Panc1 (cell line): ENCODE results near the gene RIT2. TPM values are rescaled to one million over a fixed set of nuclear protein-coding genes. Genes with fewer than 3 reads are reported as not detected.

Experiments
- ATAC-seq: fragments of 200-7000 bp; cut with Tn5 transposase; 2 replicates; pipeline ENCODE4 v1.9.1; 2020; ENCODE audit warnings: mild to moderate bottlenecking, moderate library complexity
- BruUV-seq: library from RNA; stranded (reverse); fragments of 400-500 nt; replicated peaks from 2 replicates; lab custom pipeline; 2021; lab: Mats Ljungman, UMichigan
- CTCF ChIA-PET: fragments of 300-600 bp; sonication (Branson Sonifier 250); formaldehyde crosslinking; loops from one replicate; lab custom pipeline; 2022; ENCODE audit warnings: antibody characterized with exemption; lab: Charles Lee
- POLR2A ChIA-PET: fragments of 300-600 bp; sonication (Branson Sonifier 250); formaldehyde crosslinking; loops from one replicate; lab custom pipeline; 2022; ENCODE audit warnings: antibody characterized with exemption; lab: Charles Lee
- DNase-seq: peaks from one replicate; pipeline ENCODE4 v3.0.0-alpha.2; 2010; ENCODE audit warnings: low read depth, low spot score
- H3K27ac ChIP-seq: 2 replicates; pipeline ENCODE4 v1.5.1; 2011; ENCODE audit warnings: mild to moderate bottlenecking, low read length, inconsistent platforms
- H3K27me3 ChIP-seq: fragments of 200-500 bp; sonication (Bioruptor generic); 2 replicates; pipeline ENCODE4 v1.6.0; 2014; ENCODE audit warnings: low read length, inconsistent platforms; ENCODE audit not compliant: control insufficient read depth, insufficient read depth
- H3K36me3 ChIP-seq: fragments of 200-500 bp; sonication (Bioruptor generic); 2 replicates; pipeline ENCODE4 v1.5.1; 2014; ENCODE audit warnings: inconsistent platforms, mild to moderate bottlenecking, low read length, moderate library complexity; ENCODE audit not compliant: control insufficient read depth, insufficient read depth
- H3K4me1 ChIP-seq: 2 replicates; pipeline ENCODE4 v1.5.1; 2011; ENCODE audit warnings: inconsistent platforms, mild to moderate bottlenecking, low read length, moderate library complexity; ENCODE audit not compliant: control insufficient read depth, insufficient read depth
- H3K4me3 ChIP-seq, 2 experiments: 2 replicates each; pipeline ENCODE4 v1.5.1; 2011 to 2012; ENCODE audit warnings: low read depth in 2 of 2, low read length in 2 of 2, mild to moderate bottlenecking in 2 of 2, inconsistent platforms in 1 of 2, moderate library complexity in 1 of 2
- H3K9me3 ChIP-seq: fragments of 200-500 bp; sonication (Bioruptor generic); 2 replicates; pipeline ENCODE4 v1.5.1; 2014; ENCODE audit warnings: low read depth, mild to moderate bottlenecking, inconsistent platforms, low read length, moderate library complexity; ENCODE audit not compliant: control insufficient read depth, insufficient read depth
- CTCF ChIP-seq: fragments of 450-650 bp; IDR thresholded peaks from 2 replicates; pipeline ENCODE4 v1.5.1; 2017; ENCODE audit warnings: mild to moderate bottlenecking
- POLR2AphosphoS5 ChIP-seq: IDR thresholded peaks from 2 replicates; pipeline ENCODE4 v1.6.1; 2012; ENCODE audit warnings: mild to moderate bottlenecking, low read depth, low read length, moderate library complexity
- REST ChIP-seq, 2 experiments: IDR thresholded peaks; 2 replicates each; pipeline ENCODE4 v1.6.1; 2011 to 2012; ENCODE audit warnings: low read depth in 2 of 2, control low read depth in 1 of 2, low read length in 1 of 2, mild to moderate bottlenecking in 1 of 2, moderate library complexity in 1 of 2; ENCODE audit not compliant: insufficient read depth in 1 of 2
- SIN3A ChIP-seq: IDR thresholded peaks from 2 replicates; pipeline ENCODE4 v1.6.1; 2012; ENCODE audit warnings: low read depth, mild to moderate bottlenecking, low read length, moderate library complexity, borderline replicate concordance; ENCODE audit not compliant: insufficient read depth
- TCF7L2 ChIP-seq: IDR thresholded peaks from 2 replicates; pipeline ENCODE4 v1.6.1; 2011; ENCODE audit warnings: mild to moderate bottlenecking, low read depth, low read length, inconsistent platforms
- in situ Hi-C: cut with HindIII; loops from 2 replicates; pipeline ENCODE4 v1.10.0; 2016; ENCODE audit warnings: low sequenced_read_pairs, low pct_unique_long_range_greater_than_20kb
- intact Hi-C: fragments of 100-400 bp; cut with micrococcal nuclease; formaldehyde crosslinking; loops from one replicate; pipeline ENCODE4 v1.10.0; 2022; ENCODE audit not compliant: unreplicated experiment
- total RNA-seq: library from RNA; stranded (reverse); gene quantifications from one replicate; pipeline ENCODE4 v1.2.1, GENCODE V29; 2021; ENCODE audit not compliant: unreplicated experiment

The RIT2 gene
- total RNA-seq, 1 experiment from 2014 or later: not detected

GRCh38 chr18:42838546-42839145 lies 276.8 kb downstream of the RIT2 start:
- no peaks in the 10 kb centered on the region for H3K36me3 ChIP-seq
- intact Hi-C loops (no loop called here), in situ Hi-C loops (no loop called here)
- no peak for DNase-seq
- no peaks in the 10 kb centered on the region for H3K4me1 ChIP-seq
- no peak for ATAC-seq
- CTCF ChIA-PET: no interaction called here
- H3K9me3 ChIP-seq: no peaks in the 10 kb centered on the region
- H3K27me3 ChIP-seq: no peaks in the 10 kb centered on the region
- POLR2A ChIA-PET: no interaction called here
- H3K27ac ChIP-seq: no peak overlapping the region
- no TSS peak for BruUV-seq
- TF ChIP-seq CTCF (no peak), REST (IDR thresholded peaks at IDR 0.05; ENCODE audit: insufficient read depth in 1 of 2, low read depth in 2 of 2, low read length in 1 of 2) (no peak), POLR2AphosphoS5 (no peak), TCF7L2 (no peak), SIN3A (no peak)
- H3K4me3 ChIP-seq: no peak overlapping the region

GRCh38 chr18:42830936-42831335 lies 284.5 kb downstream of the RIT2 start:
- no peaks in the 10 kb centered on the region for H3K9me3 ChIP-seq
- H3K27me3 ChIP-seq: no peaks in the 10 kb centered on the region
- intact Hi-C loops (no loop called here), in situ Hi-C loops (no loop called here)
- ChIA-PET CTCF (no interaction called here), POLR2A (no interaction called here)
- H3K36me3 ChIP-seq: no peaks in the 10 kb centered on the region
- no TSS peak for BruUV-seq
- no peak for TF ChIP-seq TCF7L2
- no peak for TF ChIP-seq REST (IDR thresholded peaks at IDR 0.05; ENCODE audit: insufficient read depth in 1 of 2, low read depth in 2 of 2, low read length in 1 of 2)
- TF ChIP-seq CTCF: no peak
- TF ChIP-seq POLR2AphosphoS5: no peak
- TF ChIP-seq SIN3A: no peak
- no peak for ATAC-seq
- no peak for DNase-seq
- no peak overlapping the region for H3K27ac ChIP-seq
- no peak overlapping the region for H3K4me3 ChIP-seq
- H3K4me1 ChIP-seq: no peaks in the 10 kb centered on the region
